Liver (tissue), 9 donors: ENCODE data around the gene WDR27. TPM values are rescaled to one million over a fixed set of nuclear protein-coding genes. Genes with fewer than 3 reads are reported as not detected.

Source experiments
- DNase-seq: peaks from one replicate; pipeline ENCODE4 v3.0.0-alpha.2; 2017; ENCODE audit warnings: low spot score
- H3K27ac ChIP-seq, 2 donors: one replicate each; pipeline ENCODE4 v1.7.0; 2013; ENCODE audit warnings: inconsistent platforms in 2 of 2, low read length in 2 of 2, control low read depth in 1 of 2, low read depth in 1 of 2, mild to moderate bottlenecking in 1 of 2
- H3K27me3 ChIP-seq, 4 donors: one replicate each; pipeline versions ENCODE4 v1.6.1 to v1.7.0; 2013; ENCODE audit warnings: low read length in 3 of 4, inconsistent platforms in 1 of 4, mild to moderate bottlenecking in 1 of 4, moderate library complexity in 1 of 4; ENCODE audit not compliant: control insufficient read depth in 4 of 4, insufficient read depth in 4 of 4
- H3K36me3 ChIP-seq, 4 donors: one replicate each; pipeline versions ENCODE4 v1.6.1 to v1.7.0; 2013; ENCODE audit warnings: low read length in 3 of 4, mild to moderate bottlenecking in 3 of 4, low read depth in 1 of 4, moderate library complexity in 1 of 4; ENCODE audit not compliant: control insufficient read depth in 4 of 4, insufficient read depth in 3 of 4
- H3K4me1 ChIP-seq, 4 donors: one replicate each; pipeline versions ENCODE4 v1.6.1 to v1.7.0; 2013; ENCODE audit warnings: low read length in 3 of 4, mild to moderate bottlenecking in 3 of 4, moderate library complexity in 1 of 4; ENCODE audit not compliant: control insufficient read depth in 4 of 4, insufficient read depth in 4 of 4
- H3K4me3 ChIP-seq, 3 donors: one replicate each; pipeline versions ENCODE4 v1.6.1 to v1.7.0; 2013; ENCODE audit warnings: low read length in 3 of 3, control low read depth in 1 of 3, low read depth in 1 of 3, mild to moderate bottlenecking in 1 of 3
- H3K9ac ChIP-seq, 2 donors: one replicate each; pipeline ENCODE4 v1.7.0; 2013; ENCODE audit warnings: low read length in 2 of 2, mild to moderate bottlenecking in 2 of 2, moderate library complexity in 2 of 2, control low read depth in 1 of 2, low read depth in 1 of 2
- H3K9me3 ChIP-seq, 4 donors: one replicate each; pipeline versions ENCODE4 v1.6.1 to v1.7.0; 2013; ENCODE audit warnings: low read length in 3 of 4; ENCODE audit not compliant: control insufficient read depth in 4 of 4
- ATF3 ChIP-seq: IDR thresholded peaks from 2 replicates; pipeline ENCODE4 v1.6.1; 2016; ENCODE audit warnings: antibody characterized with exemption
- CTCF ChIP-seq: fragments of 150-350 bp; IDR thresholded peaks from 2 replicates; pipeline ENCODE4 v1.5.1; 2017; ENCODE audit warnings: improper control_type of control experiment, low read depth, low read length; ENCODE audit not compliant: missing input control
- EGR1 ChIP-seq, 2 donors: IDR thresholded peaks; 2 replicates each; pipeline ENCODE4 v1.6.1; 2016 to 2018; ENCODE audit warnings: antibody characterized with exemption in 2 of 2, low read depth in 2 of 2
- FOXA1 ChIP-seq: IDR thresholded peaks from 2 replicates; pipeline ENCODE4 v1.6.1; 2016; ENCODE audit warnings: antibody characterized with exemption
- FOXA2 ChIP-seq: IDR thresholded peaks from 2 replicates; pipeline ENCODE4 v1.6.1; 2016; ENCODE audit warnings: antibody characterized with exemption
- GABPA ChIP-seq, 2 donors: IDR thresholded peaks in 1 of 2; conservative IDR thresholded peaks in 1 of 2; 2 replicates each; pipeline ENCODE4 v1.6.1; 2016; ENCODE audit warnings: antibody characterized with exemption in 2 of 2, mild to moderate bottlenecking in 1 of 2, moderate library complexity in 1 of 2
- HNF4A ChIP-seq, 2 donors: conservative IDR thresholded peaks; 2 replicates each; pipeline ENCODE4 v1.6.1; 2016; ENCODE audit warnings: antibody characterized with exemption in 2 of 2, mild to moderate bottlenecking in 2 of 2
- HNF4G ChIP-seq: IDR thresholded peaks from 2 replicates; pipeline ENCODE4 v1.6.1; 2016; ENCODE audit warnings: antibody characterized with exemption
- JUND ChIP-seq, 2 donors: IDR thresholded peaks; 2 replicates each; pipeline ENCODE4 v1.6.1; 2016; ENCODE audit warnings: antibody characterized with exemption in 2 of 2
- MAX ChIP-seq: IDR thresholded peaks from 2 replicates; pipeline ENCODE4 v1.6.1; 2016; ENCODE audit warnings: antibody characterized with exemption
- NR2F2 ChIP-seq: IDR thresholded peaks from 2 replicates; pipeline ENCODE4 v1.6.1; 2016; ENCODE audit warnings: antibody characterized with exemption
- RAD21 ChIP-seq, 2 donors: IDR thresholded peaks; 2 replicates each; pipeline ENCODE4 v1.6.1; 2016; ENCODE audit warnings: antibody characterized with exemption in 2 of 2, mild to moderate bottlenecking in 2 of 2
- REST ChIP-seq: IDR thresholded peaks from 2 replicates; pipeline ENCODE4 v1.6.1; 2016; ENCODE audit warnings: antibody characterized with exemption, mild to moderate bottlenecking
- RXRA ChIP-seq, 2 donors: IDR thresholded peaks; 2 replicates each; pipeline ENCODE4 v1.6.1; 2017 to 2018; ENCODE audit warnings: antibody characterized with exemption in 2 of 2, mild to moderate bottlenecking in 1 of 2
- SP1 ChIP-seq: IDR thresholded peaks from 2 replicates; pipeline ENCODE4 v1.6.1; 2018; ENCODE audit warnings: antibody characterized with exemption, mild to moderate bottlenecking
- TAF1 ChIP-seq: conservative IDR thresholded peaks from 2 replicates; pipeline ENCODE4 v1.6.1; 2016; ENCODE audit warnings: antibody characterized with exemption, mild to moderate bottlenecking
- YY1 ChIP-seq: IDR thresholded peaks from 2 replicates; pipeline ENCODE4 v1.6.1; 2016; ENCODE audit warnings: antibody characterized with exemption, mild to moderate bottlenecking
- ZBTB33 ChIP-seq: IDR thresholded peaks from 2 replicates; pipeline ENCODE4 v1.6.1; 2016; ENCODE audit warnings: antibody characterized with exemption
- WGBS: extraction: QIAGEN DNeasy Blood & Tissue Kit; methylation state at CpG from one replicate; pipeline ENCODE4 v1.1.7; 2013; 5-methylcytosine and 5-hydroxymethylcytosine counted together
- polyA plus RNA-seq, 2 donors: library from polyadenylated mRNA; stranded (reverse) in 1 of 2; unstranded in 1 of 2; fragments of 200-250 nt in 1 of 2; fragments of >200 nt in 1 of 2; fragmentation: Nextera tagmentation in 1 of 2; extraction: Ambion mirVana in 1 of 2; gene quantifications; one replicate each; pipeline versions ENCODE4 v1.2.1 to v1.2.3, GENCODE V29; 2013 to 2015
- total RNA-seq, 2 donors: library from RNA; depleted of rRNA; stranded (reverse); fragments of >200 nt; gene quantifications; one replicate each; pipeline ENCODE4 v1.2.3, GENCODE V29; 2014
- donor health status: healthy.
- donor health status: healthy.
- donor health status: healthy.
- donor health status: healthy.
- donor health status: healthy.

The WDR27 gene
- total and polyA plus RNA-seq, 4 donors, result 3.7 to 20.1 (median 7.7) TPM

- Histone ChIP-seq H3K4me3 (no peak overlapping the region), H3K27me3 (no peaks in the 10 kb centered on the region), H3K9me3 (no peaks in the 10 kb centered on the region), H3K9ac (no peak overlapping the region), H3K36me3 (peaks cover 3 to 12% (median 5%) of the 10 kb centered on the region in 4 donors), H3K4me1 (peaks cover 0 to 4% (median 0%) of the 10 kb centered on the region in 4 donors), H3K27ac (no peak overlapping the region)
- TF ChIP-seq REST (no peak), FOXA1 (no peak), ZBTB33 (no peak), JUND (IDR thresholded peaks at IDR 0.05) (no peak), GABPA (IDR thresholded peaks at IDR 0.05 in 1 of 2, conservative IDR thresholded peaks at IDR 0.05 in 1 of 2) (no peak), ATF3 (no peak), RXRA (IDR thresholded peaks at IDR 0.05) (no peak), EGR1 (IDR thresholded peaks at IDR 0.05; ENCODE audit: low read depth in 2 of 2) (no peak), YY1 (no peak), CTCF (no peak), TAF1 (no peak), RAD21 (IDR thresholded peaks at IDR 0.05) (no peak), SP1 (no peak), FOXA2 (no peak), HNF4A (conservative IDR thresholded peaks at IDR 0.05) (no peak), NR2F2 (no peak), MAX (no peak), HNF4G (no peak)
- no peak for DNase-seq
- 97% methylated on average over 11 of the region's 11 CpGs for WGBS
Observed at GRCh38 chr6:169652896-169653295, 48.9 kb downstream of the WDR27 start.
